Mucosa of descending colon (tissue), 3 donors: ENCODE measurements around the gene TAS2R41. TPM values are rescaled to one million over a fixed set of nuclear protein-coding genes. Genes with fewer than 3 reads are reported as not detected.
"Not testable (repeated sequence)": the region's sequence is repeated elsewhere in the genome, so short reads cannot be mapped to it uniquely, and the experiment has no call there.

Experiments used
- ATAC-seq: fragments of 200-7000 bp; cut with Tn5 transposase; one replicate; pipeline ENCODE4 v1.9.1; 2020; ENCODE audit warnings: mild to moderate bottlenecking, moderate library complexity
- DNase-seq, 3 donors: peaks; one replicate each; pipeline ENCODE4 v3.0.0-alpha.2; 2020
- H3K36me3 ChIP-seq: fragments of 200-600 bp; one replicate; pipeline ENCODE4 v1.8.0; 2021; ENCODE audit warnings: low read depth, mild to moderate bottlenecking
- H3K4me1 ChIP-seq: fragments of 200-600 bp; one replicate; pipeline ENCODE4 v1.8.0; 2021; ENCODE audit warnings: low read depth, mild to moderate bottlenecking
- H3K4me3 ChIP-seq: fragments of 200-600 bp; one replicate; pipeline ENCODE4 v1.8.0; 2021; ENCODE audit warnings: mild to moderate bottlenecking
- H3K9me3 ChIP-seq: fragments of 200-600 bp; one replicate; pipeline ENCODE4 v1.8.0; 2021; ENCODE audit warnings: mild to moderate bottlenecking
- intact Hi-C, 2 donors: fragments of 100-400 bp; cut with DNase I in 1 of 2; cut with micrococcal nuclease in 1 of 2; formaldehyde crosslinking; loops; one replicate each; pipeline versions ENCODE4 v1.11.0 to v1.11.1; 2022; cut with DNase I, micrococcal nuclease
- total RNA-seq, 3 donors: library from RNA; stranded (reverse); fragmentation: NEBNext Ultra II Directional in 2 of 3; extraction: Animal tissue kit (Norgen Biotek cat#: 25700) in 2 of 3; gene quantifications; one replicate each; pipeline versions ENCODE4 v1.2.1 to v1.2.4, GENCODE V29; 2021 to 2023
- TF ChIP-seq, protein P1 (sequence below): fragments of 200-600 bp; IDR thresholded peaks from one replicate; pipeline ENCODE4 v1.8.0; 2022; ENCODE audit warnings: antibody characterized with exemption, mild to moderate bottlenecking
- donor health status: DM: no; HTN: no; CAD: no; lungs with moderate emphysema.
- donor health status: DM: no; HTN: no; CAD: no.
- donor health status: DM: no; HTN: yes; CAD: no.

TAS2R41 gene
- total RNA-seq, 3 donors from 2014 or later, result 0.34 TPM; not detected in 2

DNA sequence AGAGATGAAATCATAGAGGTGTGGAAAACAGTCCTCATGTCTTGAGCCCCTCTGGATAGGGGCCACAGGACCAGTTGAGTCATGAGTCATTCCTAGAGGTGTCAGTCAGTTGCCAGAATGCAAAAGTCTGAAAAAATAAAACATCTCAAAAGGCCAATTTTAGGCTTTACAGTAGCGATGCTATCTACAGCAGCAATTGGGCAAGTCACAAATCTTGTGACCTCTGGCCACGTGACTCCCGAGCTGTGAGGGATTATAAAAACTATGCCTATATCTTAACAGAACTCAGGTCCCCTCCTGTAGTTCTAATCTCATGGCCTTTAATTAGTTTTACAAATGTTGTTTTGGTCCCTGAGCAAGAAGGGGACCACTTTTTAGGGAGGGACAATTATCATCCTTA, 15.6 kb upstream of the TAS2R41 start:
- no peaks in the 10 kb centered on the region for H3K4me1 ChIP-seq
- TF ChIP-seq, protein P1, sequence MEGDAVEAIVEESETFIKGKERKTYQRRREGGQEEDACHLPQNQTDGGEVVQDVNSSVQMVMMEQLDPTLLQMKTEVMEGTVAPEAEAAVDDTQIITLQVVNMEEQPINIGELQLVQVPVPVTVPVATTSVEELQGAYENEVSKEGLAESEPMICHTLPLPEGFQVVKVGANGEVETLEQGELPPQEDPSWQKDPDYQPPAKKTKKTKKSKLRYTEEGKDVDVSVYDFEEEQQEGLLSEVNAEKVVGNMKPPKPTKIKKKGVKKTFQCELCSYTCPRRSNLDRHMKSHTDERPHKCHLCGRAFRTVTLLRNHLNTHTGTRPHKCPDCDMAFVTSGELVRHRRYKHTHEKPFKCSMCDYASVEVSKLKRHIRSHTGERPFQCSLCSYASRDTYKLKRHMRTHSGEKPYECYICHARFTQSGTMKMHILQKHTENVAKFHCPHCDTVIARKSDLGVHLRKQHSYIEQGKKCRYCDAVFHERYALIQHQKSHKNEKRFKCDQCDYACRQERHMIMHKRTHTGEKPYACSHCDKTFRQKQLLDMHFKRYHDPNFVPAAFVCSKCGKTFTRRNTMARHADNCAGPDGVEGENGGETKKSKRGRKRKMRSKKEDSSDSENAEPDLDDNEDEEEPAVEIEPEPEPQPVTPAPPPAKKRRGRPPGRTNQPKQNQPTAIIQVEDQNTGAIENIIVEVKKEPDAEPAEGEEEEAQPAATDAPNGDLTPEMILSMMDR, result no peak
- H3K4me3 ChIP-seq, result no peak overlapping the region
- intact Hi-C loops, result no loop called here
- ATAC-seq, result no peak
- H3K9me3 ChIP-seq, result no peaks in the 10 kb centered on the region
- DNase-seq, result no peak
- H3K36me3 ChIP-seq, result no peaks in the 10 kb centered on the region

DNA sequence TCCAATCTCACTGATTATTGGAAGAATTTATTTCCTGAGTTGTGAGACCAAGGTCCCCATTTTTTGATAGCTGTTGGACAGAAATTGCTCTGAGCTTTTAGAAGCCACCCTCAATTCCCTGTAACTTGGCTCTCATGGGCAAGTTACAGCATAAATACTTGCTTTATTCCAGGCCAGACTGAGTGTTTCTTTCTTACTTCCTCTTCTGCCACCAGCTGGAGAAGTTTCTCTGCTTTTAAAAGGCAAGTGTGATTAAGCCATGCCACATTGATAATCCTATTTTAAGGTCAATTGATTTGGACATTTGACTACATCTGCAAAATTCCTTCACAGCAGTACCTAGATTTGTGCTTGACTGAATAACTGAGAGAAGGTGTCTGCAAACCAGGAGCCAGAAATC, 14.1 kb upstream of the TAS2R41 start:
- intact Hi-C loops, result no loop called here
- Histone ChIP-seq H3K4me1 (no peaks in the 10 kb centered on the region), H3K36me3 (no peaks in the 10 kb centered on the region), H3K9me3 (no peaks in the 10 kb centered on the region), H3K4me3 (no peak overlapping the region)
- TF ChIP-seq, protein P1, result no peak
- no peak for DNase-seq
- ATAC-seq, result no peak

DNA sequence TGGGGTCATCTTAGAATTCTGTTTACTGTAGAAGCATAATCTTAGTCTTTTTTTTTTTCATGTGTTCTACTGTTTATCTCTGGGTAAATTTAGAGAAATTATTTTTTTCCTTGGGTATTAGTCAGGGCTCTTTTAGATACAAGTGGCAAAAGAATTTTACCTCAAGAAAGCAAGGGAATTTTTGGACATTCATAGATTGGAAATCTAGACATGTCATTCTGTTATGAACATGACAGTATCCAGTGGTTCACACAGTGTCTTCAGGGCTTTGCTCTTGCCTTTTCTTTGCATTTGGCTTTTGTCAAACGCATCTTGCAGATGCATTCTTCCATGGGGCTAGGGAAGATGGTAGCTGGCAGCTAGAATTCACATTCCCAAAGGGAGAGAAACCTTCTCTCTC, 13.7 kb upstream of the TAS2R41 start:
- Histone ChIP-seq H3K4me3 (no peak overlapping the region), H3K36me3 (no peaks in the 10 kb centered on the region), H3K9me3 (no peaks in the 10 kb centered on the region), H3K4me1 (no peaks in the 10 kb centered on the region)
- ATAC-seq (no peak), DNase-seq (no peak)
- intact Hi-C loops, result no loop called here
- TF ChIP-seq, protein P1, result no peak

DNA sequence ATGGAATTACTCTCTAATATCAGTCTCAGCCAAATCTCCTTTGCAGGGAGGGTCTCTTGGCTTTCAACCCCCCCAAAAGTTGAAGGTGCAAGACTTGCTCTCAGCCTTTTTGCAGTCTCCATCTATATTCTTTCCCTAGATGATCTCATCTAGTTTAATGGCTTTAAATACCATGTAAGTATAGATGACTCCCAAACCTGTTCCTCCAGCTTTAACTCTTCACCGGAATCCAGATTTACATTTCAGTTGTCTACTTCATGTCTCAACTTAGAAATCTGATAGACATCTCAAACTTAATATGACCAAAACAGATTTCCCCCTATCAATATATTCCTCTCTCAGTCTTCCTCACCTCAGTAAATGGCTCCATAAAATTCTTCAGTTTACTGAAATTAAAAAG, 9.9 kb upstream of the TAS2R41 start:
- intact Hi-C loops, result no loop called here
- Histone ChIP-seq H3K4me1 (peaks cover 4% of the 10 kb centered on the region), H3K36me3 (no peaks in the 10 kb centered on the region), H3K9me3 (no peaks in the 10 kb centered on the region), H3K4me3 (no peak overlapping the region)
- TF ChIP-seq, protein P1, result no peak
- ATAC-seq, result peak; percentile 36
- no peak for DNase-seq

DNA sequence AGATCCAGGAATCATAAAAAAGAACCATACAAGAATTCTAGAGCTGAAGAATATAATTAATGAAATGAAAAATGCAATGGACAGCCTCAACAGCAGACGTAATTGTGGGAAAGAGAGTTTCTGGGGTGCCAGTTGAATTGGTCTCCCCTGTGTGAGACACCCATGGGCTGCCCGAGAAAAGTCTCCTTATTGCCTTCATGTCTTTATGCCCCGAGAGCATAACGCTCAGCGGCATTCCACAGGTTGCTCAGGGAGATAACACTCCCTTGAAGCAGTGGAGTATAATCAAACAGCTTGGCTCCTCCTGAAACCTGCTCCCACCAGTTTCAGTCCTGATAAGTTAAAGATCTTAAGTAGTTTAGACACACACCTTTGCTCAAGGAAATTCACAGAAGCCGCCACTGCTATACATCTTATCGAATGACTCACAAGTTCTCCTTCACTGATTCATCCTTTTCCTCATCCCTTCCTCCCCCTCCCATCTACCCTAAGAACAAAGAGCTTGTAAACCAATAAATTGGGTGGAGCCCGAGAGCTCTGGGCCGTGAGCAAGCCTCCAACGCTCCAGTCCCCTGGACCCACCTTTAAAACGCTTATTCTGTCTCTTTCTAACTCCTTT, 5.5 kb upstream of the TAS2R41 start:
- H3K4me1 ChIP-seq, H3K4me3 ChIP-seq, H3K36me3 ChIP-seq, H3K9me3 ChIP-seq, intact Hi-C loops: not testable (repeated sequence)
- DNase-seq, result peak; percentile 49 to 74 (median 57)
- peak; percentile 69 for ATAC-seq

DNA sequence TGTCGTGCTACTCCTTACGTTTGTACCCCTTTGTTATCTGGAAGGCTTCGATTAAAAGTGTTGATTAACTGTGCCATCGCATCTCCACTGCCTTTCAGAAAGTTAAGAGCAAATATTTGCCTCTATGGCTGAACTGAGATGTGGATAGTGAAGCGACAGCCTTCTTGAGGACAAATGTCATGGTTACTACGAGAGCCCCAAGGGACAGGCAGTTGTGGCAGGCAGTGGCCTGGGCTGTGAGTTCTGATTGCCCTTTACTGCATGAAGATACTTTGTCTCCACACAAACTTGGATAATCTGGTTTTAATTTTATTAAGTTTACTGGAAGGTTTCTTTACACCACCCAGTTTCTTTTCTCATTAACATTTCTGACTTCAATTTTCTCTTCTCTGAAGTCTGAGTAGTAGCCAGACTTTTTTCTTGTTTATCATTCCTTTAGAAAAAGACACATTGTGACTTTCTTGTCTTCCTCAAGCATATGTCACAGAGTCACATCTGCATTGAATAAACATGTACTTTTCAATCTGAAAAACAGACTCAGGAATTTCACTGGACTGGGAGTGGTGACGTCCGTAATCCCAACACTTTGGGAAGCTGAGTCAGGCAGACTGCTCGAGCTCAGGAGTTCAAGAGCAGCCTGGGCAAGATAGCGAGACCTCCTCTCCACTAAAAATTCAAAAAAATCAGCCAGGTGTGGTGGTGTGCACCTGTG, 1.5 kb downstream of the TAS2R41 start:
- ATAC-seq, result no peak
- Histone ChIP-seq H3K4me1 (no peaks in the 10 kb centered on the region), H3K9me3 (no peaks in the 10 kb centered on the region), H3K36me3 (no peaks in the 10 kb centered on the region), H3K4me3 (no peak overlapping the region)
- TF ChIP-seq, protein P1, result no peak
- intact Hi-C loops, result no loop called here
- no peak for DNase-seq
